Stimulated activated CD8-positive, alpha-beta memory T cell treated with anti-CD3 and anti-CD28 coated beads, Interleukin-7, amount 100 ng/mL, for 48 hours (primary cell): ENCODE data around the gene CAMTA1.
"Not testable (repeated sequence)": the region's sequence is repeated elsewhere in the genome, so short reads cannot be mapped to it uniquely, and the experiment has no call there.

Source experiments
- DNase-seq, 2 donors: peaks; one replicate each; pipeline ENCODE4 v3.0.0-alpha.2; 2020; ENCODE audit warnings: low read depth in 1 of 2; ENCODE audit errors: extremely low read depth in 1 of 2

Gene CAMTA1

GRCh38 chr1:7319196-7319595, 533.9 kb downstream of the CAMTA1 start:
- no peak for DNase-seq

- no peak for DNase-seq
Measured at GRCh38 chr1:7320661-7321060, 535.4 kb downstream of the CAMTA1 start.

DNA sequence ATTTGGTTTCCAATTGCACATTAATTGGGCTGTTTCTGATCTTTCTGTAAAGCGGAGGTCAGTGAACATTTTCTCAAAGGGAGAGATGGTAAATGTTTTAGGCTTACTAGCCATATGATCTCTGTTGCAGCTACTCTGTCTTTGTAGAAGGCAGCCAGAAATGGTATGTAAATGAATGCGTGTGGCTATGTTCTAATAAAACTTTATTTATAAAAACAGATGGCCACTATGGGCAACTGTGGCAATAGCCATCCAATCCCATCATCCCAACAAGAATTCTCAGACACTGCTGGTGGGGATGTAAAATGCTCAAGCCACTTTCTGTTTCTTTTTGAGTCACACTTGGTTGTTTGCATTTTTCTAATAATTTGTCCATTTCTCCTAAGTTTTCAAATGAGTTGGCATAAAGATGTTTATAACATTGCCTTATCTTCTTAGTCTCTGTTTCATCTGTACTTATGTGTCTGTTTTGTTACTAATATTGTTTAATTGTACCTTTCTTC, 537.1 kb downstream of the CAMTA1 start:
- DNase-seq: no peak

DNA sequence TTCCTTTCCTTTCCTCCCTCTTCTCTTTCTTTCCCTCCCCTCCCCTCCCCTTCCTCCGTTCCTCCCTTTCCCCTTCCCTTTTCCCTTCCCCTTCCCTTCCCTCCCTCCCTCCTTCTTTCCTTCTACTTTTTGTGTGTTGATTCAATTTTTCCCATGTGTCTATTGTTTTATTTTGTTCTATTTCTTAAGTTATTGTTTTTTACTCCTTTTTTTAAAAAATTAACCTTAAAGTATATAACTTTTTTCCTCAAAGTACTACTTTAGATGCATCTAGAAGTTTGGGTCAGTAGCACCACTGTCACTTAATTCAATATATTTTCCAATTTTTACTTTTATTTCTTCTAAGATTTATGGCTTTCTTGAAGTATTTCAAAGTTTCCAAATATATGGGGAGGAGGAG, 537.7 kb downstream of the CAMTA1 start:
- DNase-seq: no peak

GRCh38 chr1:7325254-7325653, 540.0 kb downstream of the CAMTA1 start:
- no peak for DNase-seq

GRCh38 chr1:7326366-7326765, 541.1 kb downstream of the CAMTA1 start:
- no peak for DNase-seq

GRCh38 chr1:7327849-7328248, 542.6 kb downstream of the CAMTA1 start:
- DNase-seq: no peak

DNA sequence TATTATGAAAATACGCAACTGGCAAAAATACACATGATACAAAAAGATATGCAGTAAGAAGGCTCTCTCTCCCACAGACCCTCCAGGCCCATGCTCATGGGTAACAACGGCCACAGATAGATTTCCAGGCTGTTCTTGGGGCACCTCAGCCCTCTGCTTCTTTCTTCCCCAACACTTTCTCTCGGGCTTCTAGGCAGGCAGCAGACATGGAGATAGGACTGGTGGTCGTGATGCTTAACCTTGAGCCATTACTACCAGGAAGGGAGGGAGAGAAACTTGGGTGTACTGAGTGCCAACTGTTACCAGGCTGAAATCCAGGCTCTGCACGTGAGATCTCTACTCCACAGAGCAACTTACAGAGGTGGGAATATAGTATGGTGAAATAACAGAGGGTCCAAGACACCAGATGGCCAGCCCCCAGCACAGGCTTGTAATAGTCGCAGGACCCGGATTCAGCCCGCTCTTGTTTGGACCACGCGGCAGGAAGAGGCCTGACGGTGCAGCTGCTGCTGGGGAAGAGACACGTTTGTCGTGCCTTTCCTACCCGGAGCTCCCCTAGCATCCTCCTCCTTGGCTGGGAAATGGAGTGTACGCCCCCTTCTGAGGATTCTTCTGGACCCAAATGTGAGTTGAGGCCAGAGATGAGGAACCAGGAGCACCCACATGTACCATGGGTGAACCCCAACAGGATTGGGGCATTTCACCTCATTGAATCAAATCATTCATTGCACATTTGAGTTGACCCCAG, 544.8 kb downstream of the CAMTA1 start:
- DNase-seq: no peak

DNA sequence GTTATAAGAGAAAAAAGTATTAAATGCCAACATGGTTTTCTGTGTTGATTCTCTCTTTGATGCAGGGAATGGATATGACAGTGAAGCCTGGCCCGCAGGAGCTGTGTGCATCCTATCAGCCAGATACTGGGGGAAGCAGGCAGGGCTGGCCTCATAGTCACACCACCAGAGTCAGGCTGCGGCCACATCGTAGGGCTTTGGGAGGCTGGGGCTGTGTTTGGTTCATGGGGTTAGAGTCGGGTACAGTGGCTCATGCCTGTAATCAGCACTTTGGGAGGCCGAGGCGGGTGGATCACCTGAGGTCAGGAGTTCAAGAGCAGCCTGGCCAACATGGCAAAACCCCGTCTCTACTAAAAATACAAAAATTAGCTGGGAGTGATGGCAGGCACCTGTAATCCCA, 545.5 kb downstream of the CAMTA1 start:
- DNase-seq: not testable (repeated sequence)

DNA sequence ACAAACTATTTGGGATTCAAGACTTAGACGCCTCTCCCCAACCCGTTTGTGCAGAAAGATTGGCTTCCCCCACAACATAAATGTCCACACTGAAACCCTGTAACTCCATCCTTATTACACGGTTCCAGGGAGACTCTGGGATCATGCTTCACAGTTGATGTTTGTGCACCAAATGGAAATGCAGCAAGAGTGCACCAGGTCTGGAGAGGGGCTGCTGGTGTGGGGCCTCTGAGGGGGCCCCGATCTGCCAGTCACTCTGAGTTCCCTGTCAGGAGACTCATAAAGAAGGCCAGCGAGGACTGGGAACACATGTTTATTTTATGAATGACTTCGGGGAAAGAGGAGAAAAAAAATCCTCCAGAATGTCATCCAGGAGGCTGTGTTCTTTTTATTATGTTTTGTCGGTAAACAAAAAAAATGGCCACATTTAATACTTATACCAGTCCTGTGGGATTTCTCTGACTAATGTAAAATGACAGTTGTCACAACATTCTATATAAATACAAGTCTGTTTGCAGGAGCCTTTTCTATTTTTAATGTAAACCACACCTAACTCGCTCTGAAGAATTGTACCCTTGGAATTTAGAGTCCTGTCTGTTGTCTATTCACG, 546.8 kb downstream of the CAMTA1 start:
- DNase-seq: no peak

GRCh38 chr1:7333094-7333493, 547.8 kb downstream of the CAMTA1 start:
- DNase-seq: no peak

GRCh38 chr1:7333620-7334019, 548.4 kb downstream of the CAMTA1 start:
- no peak for DNase-seq

DNA sequence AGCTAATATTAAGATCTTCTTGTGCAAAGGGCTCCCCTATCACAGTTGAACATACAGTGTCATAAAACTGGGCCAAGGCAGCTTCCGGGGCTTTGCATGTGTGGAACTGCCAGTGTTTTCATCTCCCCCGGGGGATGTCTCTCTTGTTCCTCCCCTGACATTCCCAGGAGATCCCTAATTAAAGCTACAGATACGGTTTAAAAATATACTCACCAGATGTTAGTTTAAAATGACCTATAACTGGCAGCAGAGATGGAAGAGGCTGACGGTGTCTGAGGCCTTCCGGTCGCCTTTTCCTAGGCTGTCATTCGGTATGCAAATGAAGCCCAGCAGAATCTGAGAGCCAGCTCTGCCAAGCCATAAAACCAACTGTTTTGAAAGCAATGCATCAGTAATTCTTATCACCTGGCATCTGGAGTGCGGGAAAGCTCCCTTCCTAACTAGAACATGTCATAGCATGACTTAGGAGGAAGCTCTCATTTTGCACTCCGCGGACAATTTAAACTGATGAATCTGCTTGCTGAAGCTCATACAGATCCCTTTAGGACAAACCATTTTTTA, 549.3 kb downstream of the CAMTA1 start:
- no peak for DNase-seq

GRCh38 chr1:7335224-7335879, 550.1 kb downstream of the CAMTA1 start:
- no peak for DNase-seq

- DNase-seq: no peak
Measured at GRCh38 chr1:7338439-7338838, 553.2 kb downstream of the CAMTA1 start.

- DNase-seq: no peak
Measured at GRCh38 chr1:7339014-7339413, 553.8 kb downstream of the CAMTA1 start.

- DNase-seq: no peak
Measured at GRCh38 chr1:7339953-7340352, 554.7 kb downstream of the CAMTA1 start.

DNA sequence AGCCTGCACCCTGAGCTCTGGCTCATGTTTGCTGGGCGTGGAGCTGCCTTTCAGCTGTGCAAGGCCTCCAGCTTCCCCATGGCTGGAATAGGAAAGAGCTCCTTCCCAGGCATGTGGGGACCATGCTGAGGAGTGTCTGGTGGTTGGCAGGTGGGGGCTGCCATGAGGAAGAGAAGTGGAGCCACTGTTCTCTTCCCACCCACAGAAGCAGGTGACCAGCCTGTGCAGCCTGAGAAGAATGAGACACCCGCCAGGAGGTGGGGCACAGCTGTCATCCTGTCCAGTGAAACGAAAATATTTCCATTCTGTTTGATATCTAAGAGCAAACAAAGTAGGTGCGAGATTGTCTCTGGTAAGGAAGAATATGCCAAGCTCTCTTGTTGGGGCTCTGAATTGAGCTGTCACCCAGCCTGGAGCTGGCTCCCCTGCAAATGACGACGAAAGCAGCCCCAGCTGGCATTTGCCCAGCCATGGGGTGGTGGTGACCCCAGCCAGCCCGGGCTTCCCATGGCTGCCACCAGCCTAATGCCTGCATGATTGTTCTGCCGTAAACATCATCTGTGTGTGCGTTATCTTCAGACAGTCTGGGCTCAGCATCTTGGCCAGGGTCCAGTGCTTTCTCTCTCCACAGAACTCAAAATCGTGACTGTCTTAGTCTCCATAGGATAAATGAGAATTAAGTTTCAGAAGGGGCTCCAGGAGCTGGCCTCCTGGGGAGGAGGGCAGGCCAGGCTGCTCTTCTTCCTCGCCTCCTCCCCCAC, 556.1 kb downstream of the CAMTA1 start:
- DNase-seq: no peak

GRCh38 chr1:7343882-7344281, 558.6 kb downstream of the CAMTA1 start:
- DNase-seq: no peak

DNA sequence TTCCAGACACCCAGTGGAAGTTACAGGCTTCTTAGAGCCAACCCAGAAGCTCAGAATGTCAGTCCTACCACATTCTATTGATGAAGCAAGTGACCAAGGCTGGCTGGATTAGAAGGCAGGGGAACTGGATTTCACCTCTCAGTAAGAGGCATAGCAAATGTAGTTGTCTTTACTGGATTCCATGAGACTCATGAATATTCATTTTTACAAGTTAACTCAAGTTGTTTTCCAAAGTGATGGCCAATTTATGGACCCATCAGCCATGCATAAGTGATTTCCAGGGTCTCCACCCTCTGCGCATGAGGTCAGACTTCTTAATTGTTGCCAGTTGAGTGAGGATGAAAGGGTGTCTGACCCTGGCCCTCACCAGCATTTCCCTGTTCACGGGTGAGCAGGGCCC, 559.0 kb downstream of the CAMTA1 start:
- DNase-seq: no peak

DNA sequence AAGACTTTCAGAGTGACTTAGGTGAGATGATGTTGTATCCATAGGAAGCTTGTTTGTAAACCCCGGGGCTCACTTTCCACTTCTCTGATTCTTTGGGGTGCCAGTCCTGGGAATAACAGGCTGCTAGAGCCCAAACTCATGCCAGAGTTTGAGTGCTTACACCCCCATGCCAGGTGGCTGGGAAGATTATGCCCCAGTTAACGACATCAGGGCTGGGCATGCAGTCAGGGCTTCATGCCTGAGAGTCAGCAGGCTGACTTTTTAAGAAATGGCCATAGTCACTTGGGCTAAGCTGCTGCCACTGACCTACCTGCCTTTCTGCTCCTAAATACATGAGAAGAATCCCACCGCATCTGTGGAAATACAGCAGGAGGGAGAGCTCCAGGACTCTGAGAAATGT, 560.3 kb downstream of the CAMTA1 start:
- no peak for DNase-seq
